Mucosa of descending colon (tissue), 3 donors: ENCODE results near the gene LRG1. TPM values are rescaled to one million over a fixed set of nuclear protein-coding genes. Genes with fewer than 3 reads are reported as not detected.

ENCODE experiments used
- ATAC-seq: fragments of 200-7000 bp; cut with Tn5 transposase; one replicate; pipeline ENCODE4 v1.9.1; 2020; ENCODE audit warnings: mild to moderate bottlenecking, moderate library complexity
- DNase-seq, 3 donors: peaks; one replicate each; pipeline ENCODE4 v3.0.0-alpha.2; 2020
- H3K36me3 ChIP-seq: fragments of 200-600 bp; one replicate; pipeline ENCODE4 v1.8.0; 2021; ENCODE audit warnings: low read depth, mild to moderate bottlenecking
- H3K4me1 ChIP-seq: fragments of 200-600 bp; one replicate; pipeline ENCODE4 v1.8.0; 2021; ENCODE audit warnings: low read depth, mild to moderate bottlenecking
- H3K4me3 ChIP-seq: fragments of 200-600 bp; one replicate; pipeline ENCODE4 v1.8.0; 2021; ENCODE audit warnings: mild to moderate bottlenecking
- H3K9me3 ChIP-seq: fragments of 200-600 bp; one replicate; pipeline ENCODE4 v1.8.0; 2021; ENCODE audit warnings: mild to moderate bottlenecking
- intact Hi-C, 2 donors: fragments of 100-400 bp; cut with DNase I in 1 of 2; cut with micrococcal nuclease in 1 of 2; formaldehyde crosslinking; loops; one replicate each; pipeline versions ENCODE4 v1.11.0 to v1.11.1; 2022; cut with DNase I, micrococcal nuclease
- total RNA-seq, 3 donors: library from RNA; stranded (reverse); fragmentation: NEBNext Ultra II Directional in 2 of 3; extraction: Animal tissue kit (Norgen Biotek cat#: 25700) in 2 of 3; gene quantifications; one replicate each; pipeline versions ENCODE4 v1.2.1 to v1.2.4, GENCODE V29; 2021 to 2023
- TF ChIP-seq, protein P1 (sequence below): fragments of 200-600 bp; IDR thresholded peaks from one replicate; pipeline ENCODE4 v1.8.0; 2022; ENCODE audit warnings: antibody characterized with exemption, mild to moderate bottlenecking
- donor health status: DM: no; HTN: no; CAD: no; lungs with moderate emphysema.
- donor health status: DM: no; HTN: no; CAD: no.
- donor health status: DM: no; HTN: yes; CAD: no.

The LRG1 gene
- total RNA-seq, 3 donors from 2014 or later, result 7.9 to 25.0 (median 22.8) TPM

DNA sequence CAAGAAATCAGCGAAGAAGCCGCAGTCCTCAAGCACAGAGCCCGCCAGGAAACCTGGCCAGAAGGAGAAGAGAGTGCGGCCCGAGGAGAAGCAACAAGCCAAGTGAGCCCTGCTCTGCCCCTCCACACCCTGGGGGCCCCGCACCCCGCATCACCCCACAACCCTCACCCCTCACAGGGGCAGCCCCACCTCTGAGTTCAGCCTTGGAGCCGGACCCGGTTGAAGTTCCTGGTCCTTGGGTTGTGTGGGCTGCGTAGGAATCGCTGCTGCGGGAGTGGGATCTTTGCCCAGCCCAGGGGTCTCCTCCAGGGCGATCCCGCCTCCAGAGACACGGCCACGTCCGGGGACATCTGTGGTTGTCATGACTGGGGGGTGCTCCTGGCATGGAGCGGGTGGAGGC lies 43.5 kb downstream of the LRG1 start:
- intact Hi-C loops, result no loop called here
- H3K36me3 ChIP-seq, result peaks cover 19% of the 10 kb centered on the region

DNA sequence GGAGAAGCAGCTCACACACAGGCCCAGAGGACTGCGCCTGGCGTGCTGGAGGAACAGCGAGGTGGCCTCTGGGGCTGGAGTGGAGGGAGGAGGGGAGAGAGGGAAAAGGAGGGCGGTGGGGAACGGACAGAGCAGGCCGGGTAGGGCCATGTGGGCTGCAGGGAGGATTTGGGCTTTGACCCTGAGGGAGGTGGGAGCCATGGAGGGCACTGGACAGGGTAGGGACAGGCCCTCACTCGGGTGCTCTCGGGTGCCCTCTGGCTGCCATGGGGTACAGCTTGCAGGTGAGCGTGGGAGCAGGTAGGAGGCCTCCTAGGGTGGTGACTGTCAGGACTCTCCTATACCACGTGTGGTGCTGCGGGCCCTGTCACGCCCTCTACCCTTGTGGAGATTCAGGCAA lies 44.4 kb downstream of the LRG1 start:
- peak in 2 of 3 donors; percentile 24 to 49 for DNase-seq

More for the DNA sequence above, 43.5 kb downstream of the LRG1 start:
- H3K4me3 ChIP-seq, result no peak overlapping the region
- DNase-seq, result no peak
- TF ChIP-seq, protein P1, sequence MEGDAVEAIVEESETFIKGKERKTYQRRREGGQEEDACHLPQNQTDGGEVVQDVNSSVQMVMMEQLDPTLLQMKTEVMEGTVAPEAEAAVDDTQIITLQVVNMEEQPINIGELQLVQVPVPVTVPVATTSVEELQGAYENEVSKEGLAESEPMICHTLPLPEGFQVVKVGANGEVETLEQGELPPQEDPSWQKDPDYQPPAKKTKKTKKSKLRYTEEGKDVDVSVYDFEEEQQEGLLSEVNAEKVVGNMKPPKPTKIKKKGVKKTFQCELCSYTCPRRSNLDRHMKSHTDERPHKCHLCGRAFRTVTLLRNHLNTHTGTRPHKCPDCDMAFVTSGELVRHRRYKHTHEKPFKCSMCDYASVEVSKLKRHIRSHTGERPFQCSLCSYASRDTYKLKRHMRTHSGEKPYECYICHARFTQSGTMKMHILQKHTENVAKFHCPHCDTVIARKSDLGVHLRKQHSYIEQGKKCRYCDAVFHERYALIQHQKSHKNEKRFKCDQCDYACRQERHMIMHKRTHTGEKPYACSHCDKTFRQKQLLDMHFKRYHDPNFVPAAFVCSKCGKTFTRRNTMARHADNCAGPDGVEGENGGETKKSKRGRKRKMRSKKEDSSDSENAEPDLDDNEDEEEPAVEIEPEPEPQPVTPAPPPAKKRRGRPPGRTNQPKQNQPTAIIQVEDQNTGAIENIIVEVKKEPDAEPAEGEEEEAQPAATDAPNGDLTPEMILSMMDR, result no peak
- no peaks in the 10 kb centered on the region for H3K9me3 ChIP-seq
- no peaks in the 10 kb centered on the region for H3K4me1 ChIP-seq
- no peak for ATAC-seq

GRCh38 chr19:4494691-4495064 lies 45.2 kb downstream of the LRG1 start:
- TF ChIP-seq, protein P1, result no peak
- ATAC-seq, result no peak
- DNase-seq, result no peak
- Histone ChIP-seq H3K4me3 (no peak overlapping the region), H3K9me3 (no peaks in the 10 kb centered on the region), H3K4me1 (no peaks in the 10 kb centered on the region), H3K36me3 (peaks cover 19% of the 10 kb centered on the region)
- intact Hi-C loops, result no loop called here

More for the DNA sequence above, 44.4 kb downstream of the LRG1 start:
- peak; percentile 79 for ATAC-seq
- Histone ChIP-seq H3K4me3 (no peak overlapping the region), H3K4me1 (no peaks in the 10 kb centered on the region), H3K9me3 (no peaks in the 10 kb centered on the region), H3K36me3 (peaks cover 19% of the 10 kb centered on the region)
- TF ChIP-seq, protein P1, result no peak
- intact Hi-C loops, result no loop called here

DNA sequence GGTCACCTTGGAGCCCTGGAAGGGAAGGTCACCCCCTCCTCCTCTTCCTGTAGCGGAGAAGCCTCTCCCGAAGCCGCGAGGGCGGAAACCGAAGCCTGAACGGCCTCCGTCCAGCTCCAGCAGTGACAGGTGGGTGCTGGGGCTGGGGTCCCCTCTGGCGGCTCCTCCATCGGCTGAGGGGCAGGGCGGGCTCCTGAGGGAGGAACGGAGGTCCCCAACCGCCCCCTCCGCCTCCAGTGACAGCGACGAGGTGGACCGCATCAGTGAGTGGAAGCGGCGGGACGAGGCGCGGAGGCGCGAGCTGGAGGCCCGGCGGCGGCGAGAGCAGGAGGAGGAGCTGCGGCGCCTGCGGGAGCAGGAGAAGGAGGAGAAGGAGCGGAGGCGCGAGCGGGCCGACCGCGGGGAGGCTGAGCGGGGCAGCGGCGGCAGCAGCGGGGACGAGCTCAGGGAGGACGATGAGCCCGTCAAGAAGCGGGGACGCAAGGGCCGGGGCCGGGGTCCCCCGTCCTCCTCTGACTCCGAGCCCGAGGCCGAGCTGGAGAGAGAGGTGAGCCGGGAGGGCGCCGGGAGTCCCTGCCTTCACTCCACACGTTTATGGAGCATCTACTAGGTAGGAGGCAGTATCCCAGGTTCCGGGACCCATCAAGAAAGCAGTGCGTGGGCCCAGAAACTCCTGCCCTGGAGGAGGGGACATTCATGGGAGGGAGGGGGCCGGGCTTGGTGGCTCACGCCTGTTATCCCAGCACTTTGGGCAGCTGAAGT lies 45.7 kb downstream of the LRG1 start:
- H3K36me3 ChIP-seq, result peaks cover 19% of the 10 kb centered on the region
- TF ChIP-seq, protein P1, result no peak
- ATAC-seq (no peak), DNase-seq (no peak)
- intact Hi-C loops, result no loop called here
- no peak overlapping the region for H3K4me3 ChIP-seq
- H3K9me3 ChIP-seq, result no peaks in the 10 kb centered on the region
- H3K4me1 ChIP-seq, result no peaks in the 10 kb centered on the region

DNA sequence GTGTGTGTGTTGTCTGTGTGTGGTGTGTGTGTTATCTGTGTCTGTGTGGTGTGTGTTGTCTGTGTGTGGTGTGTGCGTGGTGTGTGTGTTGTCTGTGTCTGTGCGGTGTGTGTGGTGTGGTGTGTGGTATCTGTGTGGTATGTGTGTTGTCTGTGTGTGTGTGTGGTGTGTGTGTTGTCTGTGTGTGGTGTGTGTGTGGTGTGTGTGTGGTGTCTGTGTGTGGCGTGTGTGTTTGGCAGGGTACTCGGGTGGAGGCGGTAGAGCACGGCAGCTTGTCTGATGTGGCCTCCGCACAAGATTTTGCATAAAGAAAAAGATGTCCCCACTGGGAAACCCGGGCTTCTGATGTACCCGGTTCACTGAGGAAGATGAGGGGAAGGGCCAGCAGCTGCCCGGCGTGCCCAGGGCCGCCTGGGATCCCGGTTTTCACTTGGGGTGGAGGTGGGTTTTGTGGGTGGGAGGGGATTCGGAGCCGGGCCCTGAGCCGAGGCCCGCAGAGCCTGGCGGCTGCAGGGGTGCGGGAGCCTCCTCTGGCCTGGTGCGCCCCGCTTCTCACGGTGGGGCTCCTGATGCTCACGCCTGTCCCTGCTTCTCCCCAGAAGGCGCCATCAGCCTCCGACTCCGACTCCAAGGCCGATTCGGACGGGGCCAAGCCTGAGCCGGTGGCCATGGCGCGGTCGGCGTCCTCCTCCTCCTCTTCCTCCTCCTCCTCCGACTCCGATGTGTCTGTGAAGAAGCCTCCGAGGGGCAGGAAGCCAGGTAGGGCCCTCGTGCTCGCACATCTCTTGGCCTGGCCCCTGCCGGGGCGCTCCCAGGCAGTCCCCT lies 46.5 kb downstream of the LRG1 start:
- Histone ChIP-seq H3K36me3 (peaks cover 19% of the 10 kb centered on the region), H3K9me3 (no peaks in the 10 kb centered on the region), H3K4me1 (no peaks in the 10 kb centered on the region), H3K4me3 (no peak overlapping the region)
- no peak for DNase-seq
- intact Hi-C loops, result no loop called here
- ATAC-seq, result no peak
- TF ChIP-seq, protein P1, result no peak
